HFFc6 (cell line): Measurements from ENCODE around the gene TRPC4AP. TPM values are rescaled to one million over a fixed set of nuclear protein-coding genes. Genes with fewer than 3 reads are reported as not detected.

ENCODE experiments used
- DNase-seq: peaks from one replicate; pipeline ENCODE4 v3.0.0-alpha.2; 2018
- H3K27ac Mint-ChIP-seq: 2 replicates; pipeline ENCODE4 v1.8.0; 2020; ENCODE audit warnings: mild to moderate bottlenecking, mixed read lengths
- H3K27me3 Mint-ChIP-seq: 2 replicates; pipeline ENCODE4 v1.8.0; 2021; ENCODE audit warnings: mild to moderate bottlenecking, moderate library complexity, mixed read lengths; ENCODE audit not compliant: insufficient read depth
- H3K36me3 Mint-ChIP-seq: 2 replicates; pipeline ENCODE4 v1.8.0; 2021; ENCODE audit warnings: low read depth, mixed read lengths
- H3K4me1 Mint-ChIP-seq: 2 replicates; pipeline ENCODE4 v1.8.0; 2020; ENCODE audit warnings: low read depth, mixed read lengths
- H3K4me3 Mint-ChIP-seq: 2 replicates; pipeline ENCODE4 v1.8.0; 2020; ENCODE audit warnings: mild to moderate bottlenecking, moderate library complexity, mixed read lengths
- H3K9me3 Mint-ChIP-seq: 2 replicates; pipeline ENCODE4 v1.8.0; 2020; ENCODE audit warnings: mild to moderate bottlenecking, mixed read lengths
- CTCF ChIP-seq: fragments of 200-600 bp; sonication (generic); IDR thresholded peaks from 2 replicates; pipeline ENCODE4 v1.5.0; 2021; ENCODE audit warnings: antibody characterized with exemption, mild to moderate bottlenecking
- total RNA-seq, 6 experiments: library from RNA; stranded (reverse); fragmentation: NEBNext Ultra II Directional; extraction: Animal tissue kit (Norgen Biotek cat#: 25700); gene quantifications; 2 replicates in 1 of 6; 3 replicates in 5 of 6; pipeline ENCODE4 v1.2.3, GENCODE V29; 2021

TRPC4AP gene
- total RNA-seq, 6 experiments from 2014 or later = 70.7 to 89.8 (median 81.6) TPM

GRCh38 chr20:34978092-34978744 is 114.4 kb downstream of the TRPC4AP start:
- no peak overlapping the region for H3K27ac Mint-ChIP-seq
- H3K9me3 Mint-ChIP-seq = no peaks in the 10 kb centered on the region
- H3K4me3 Mint-ChIP-seq = no peak overlapping the region
- no peak for DNase-seq
- H3K4me1 Mint-ChIP-seq = 0 out of 2 replicates have a peak, but pooled peaks cover 3% of the 10 kb centered on the region
- H3K27me3 Mint-ChIP-seq = peaks cover 26% of the 10 kb centered on the region
- no peaks in the 10 kb centered on the region for H3K36me3 Mint-ChIP-seq
- TF ChIP-seq CTCF = no peak

- no peaks in the 10 kb centered on the region for H3K9me3 Mint-ChIP-seq
- H3K4me3 Mint-ChIP-seq = no peak overlapping the region
- TF ChIP-seq CTCF = no peak
- DNase-seq = no peak
- no peak overlapping the region for H3K27ac Mint-ChIP-seq
- peaks cover 26% of the 10 kb centered on the region for H3K27me3 Mint-ChIP-seq
- H3K4me1 Mint-ChIP-seq = no peaks in the 10 kb centered on the region
- H3K36me3 Mint-ChIP-seq = no peaks in the 10 kb centered on the region
These were observed 115.1 kb downstream of the TRPC4AP start for GRCh38 chr20:34977365-34978091.

DNA sequence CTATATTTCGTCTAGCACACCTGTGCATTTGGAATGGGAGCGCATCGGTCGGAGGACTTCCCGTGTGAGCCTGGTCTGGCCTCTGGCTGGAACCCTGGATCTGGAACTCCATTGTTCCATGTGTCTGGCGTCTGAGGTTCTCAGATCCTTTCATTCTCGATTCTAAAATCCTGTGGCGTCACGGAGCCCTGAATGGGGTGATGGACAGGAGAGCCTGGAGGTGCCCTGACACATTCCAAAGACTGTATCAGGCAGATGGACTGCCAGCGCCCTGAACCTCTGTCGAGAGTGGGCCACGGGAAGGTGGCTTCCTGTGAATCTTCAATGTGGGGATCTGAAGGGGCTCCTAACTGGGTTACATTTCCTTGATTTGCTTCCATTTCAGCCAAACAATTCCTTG is 116.3 kb downstream of the TRPC4AP start:
- Mint-ChIP-seq H3K36me3 (no peaks in the 10 kb centered on the region), H3K9me3 (no peaks in the 10 kb centered on the region), H3K27ac (no peak overlapping the region), H3K4me3 (no peak overlapping the region), H3K27me3 (peaks cover 28% of the 10 kb centered on the region), H3K4me1 (no peaks in the 10 kb centered on the region)
- no peak for DNase-seq
- TF ChIP-seq CTCF = no peak

DNA sequence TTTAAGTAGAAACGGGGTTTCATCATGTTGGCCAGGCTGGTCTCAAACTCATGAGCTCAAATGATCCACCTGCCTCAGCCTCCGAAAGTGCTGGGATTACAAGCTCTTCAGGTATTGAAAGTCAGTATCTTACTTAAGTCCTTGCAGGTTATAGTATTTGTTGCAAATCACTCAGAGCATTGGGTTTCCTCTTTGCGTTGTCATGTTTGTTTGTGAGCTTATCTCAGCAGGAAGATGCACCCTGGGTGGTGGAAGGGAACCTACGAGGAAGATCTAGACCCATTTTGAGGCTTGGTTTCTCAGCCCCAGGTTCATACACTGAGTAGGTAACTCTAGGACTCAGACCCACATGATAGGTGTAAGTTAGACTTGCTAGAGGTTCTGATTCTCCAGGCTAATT is 118.4 kb downstream of the TRPC4AP start:
- no peaks in the 10 kb centered on the region for H3K9me3 Mint-ChIP-seq
- H3K4me1 Mint-ChIP-seq = no peaks in the 10 kb centered on the region
- TF ChIP-seq CTCF = no peak
- no peak overlapping the region for H3K27ac Mint-ChIP-seq
- H3K27me3 Mint-ChIP-seq = peaks cover 28% of the 10 kb centered on the region
- H3K36me3 Mint-ChIP-seq = no peaks in the 10 kb centered on the region
- H3K4me3 Mint-ChIP-seq = no peak overlapping the region
- no peak for DNase-seq

GRCh38 chr20:34971561-34972235 is 120.9 kb downstream of the TRPC4AP start:
- Mint-ChIP-seq H3K36me3 (no peaks in the 10 kb centered on the region), H3K4me3 (no peak overlapping the region), H3K9me3 (no peaks in the 10 kb centered on the region), H3K27ac (no peak overlapping the region), H3K27me3 (peaks cover 18% of the 10 kb centered on the region), H3K4me1 (no peaks in the 10 kb centered on the region)
- TF ChIP-seq CTCF = no peak
- DNase-seq = no peak
